H1 (cell line): ENCODE data around the gene HPX. TPM values are rescaled to one million over a fixed set of nuclear protein-coding genes. Genes with fewer than 3 reads are reported as not detected.

ENCODE experiments used
- CTCF ChIA-PET: fragments of 300-600 bp; sonication (Branson Sonifier 250); formaldehyde crosslinking; loops from one replicate; lab custom pipeline; 2021; ENCODE audit not compliant: partially characterized antibody; lab: Charles Lee
- POLR2A ChIA-PET: fragments of 300-600 bp; sonication (Branson Sonifier 250); formaldehyde crosslinking; loops from one replicate; lab custom pipeline; 2021; ENCODE audit warnings: inconsistent platforms; ENCODE audit not compliant: partially characterized antibody; lab: Charles Lee
- DNase-seq, 2 experiments: peaks; one replicate each; pipeline versions ENCODE4 v3.0.0 to v3.0.0-alpha.2; 2010 to 2022; ENCODE audit warnings: low spot score in 2 of 2, low read depth in 1 of 2, mixed read lengths in 1 of 2
- FAIRE-seq: peaks from 2 replicates; lab custom pipeline; 2011; peaks lifted over from hg19 to GRCh38; lab: Jason Lieb, UNC
- H2AFZ ChIP-seq: 2 replicates; pipeline ENCODE4 v1.8.1; 2012; ENCODE audit warnings: low read length, inconsistent platforms
- H2AK5ac ChIP-seq: 2 replicates; pipeline ENCODE4 v1.6.1; 2013; ENCODE audit warnings: low read depth, low read length
- H2BK120ac ChIP-seq: replicated peaks from 2 replicates; pipeline ENCODE3; 2013; ENCODE audit warnings: low read depth, low read length, inconsistent platforms
- H2BK12ac ChIP-seq: 2 replicates; pipeline ENCODE4 v1.6.1; 2013; ENCODE audit warnings: low read depth, low read length
- H2BK15ac ChIP-seq: 2 replicates; pipeline ENCODE4 v1.6.1; 2013; ENCODE audit warnings: low read length
- H2BK20ac ChIP-seq: 2 replicates; pipeline ENCODE4 v1.6.1; 2013; ENCODE audit warnings: low read length
- H2BK5ac ChIP-seq: 2 replicates; pipeline ENCODE4 v1.6.1; 2013; ENCODE audit warnings: low read depth, low read length
- H3K14ac ChIP-seq: 2 replicates; pipeline ENCODE4 v1.6.1; 2013; ENCODE audit warnings: inconsistent platforms; ENCODE audit not compliant: insufficient read length
- H3K18ac ChIP-seq: 2 replicates; pipeline ENCODE4 v1.6.1; 2013; ENCODE audit warnings: low read length; ENCODE audit errors: extremely low read depth
- H3K23ac ChIP-seq: 2 replicates; pipeline ENCODE4 v1.6.1; 2013; ENCODE audit warnings: inconsistent platforms; ENCODE audit not compliant: insufficient read length
- H3K23me2 ChIP-seq: 2 replicates; pipeline ENCODE4 v1.6.1; 2013; ENCODE audit warnings: low read depth, low read length
- H3K27ac ChIP-seq: 2 replicates; pipeline ENCODE4 v1.6.1; 2011; ENCODE audit warnings: low read depth, low read length, inconsistent platforms
- H3K27me3 ChIP-seq, 4 experiments: replicated peaks in 1 of 4; 1 replicate in 1 of 4; 2 replicates in 3 of 4; pipeline versions ENCODE4 v1.6.1 to v1.8.1; 2011 to 2013; ENCODE audit warnings: low read length in 3 of 4, mild to moderate bottlenecking in 3 of 4, inconsistent platforms in 2 of 4, mixed read lengths in 2 of 4, moderate library complexity in 1 of 4; ENCODE audit not compliant: control insufficient read depth in 3 of 4, insufficient read depth in 3 of 4; ENCODE audit errors: extremely low read depth in 1 of 4
- H3K36me3 ChIP-seq, 4 experiments: 2 replicates each; pipeline versions ENCODE4 v1.6.1 to v1.8.1; 2011 to 2013; ENCODE audit warnings: mild to moderate bottlenecking in 4 of 4, low read length in 3 of 4, moderate library complexity in 2 of 4, control low read depth in 1 of 4, inconsistent platforms in 1 of 4; ENCODE audit not compliant: insufficient read depth in 4 of 4, control insufficient read depth in 2 of 4
- H3K4ac ChIP-seq: replicated peaks from 2 replicates; pipeline ENCODE3; 2013; ENCODE audit warnings: low read length, low read depth, mixed read lengths, inconsistent platforms; ENCODE audit not compliant: insufficient read length
- H3K4me1 ChIP-seq, 4 experiments: replicated peaks in 1 of 4; 1 replicate in 1 of 4; 2 replicates in 3 of 4; pipeline versions ENCODE4 v1.6.1 to v1.8.1; 2011 to 2013; ENCODE audit warnings: low read length in 3 of 4, inconsistent platforms in 2 of 4, mixed read lengths in 1 of 4; ENCODE audit not compliant: insufficient read depth in 4 of 4, control insufficient read depth in 3 of 4
- H3K4me2 ChIP-seq, 2 experiments: 2 replicates each; pipeline versions ENCODE4 v1.6.1 to v1.8.1; 2011 to 2013; ENCODE audit warnings: low read depth in 2 of 2, low read length in 2 of 2, control low read depth in 1 of 2, inconsistent platforms in 1 of 2, mild to moderate bottlenecking in 1 of 2; ENCODE audit not compliant: insufficient read depth in 1 of 2
- H3K4me3 ChIP-seq, 4 experiments: fragments of 200-600, 300-600 bp in 1 of 4; sonication (generic), shearing (Covaris generic), sonication (Bioruptor Twin) in 1 of 4; 2 replicates each; pipeline versions ENCODE4 v1.5.1 to v1.8.1; 2011 to 2016; ENCODE audit warnings: low read length in 4 of 4, low read depth in 3 of 4, control low read depth in 2 of 4, inconsistent platforms in 2 of 4, mild to moderate bottlenecking in 2 of 4, mixed read lengths in 1 of 4, moderate library complexity in 1 of 4; ENCODE audit not compliant: insufficient read depth in 2 of 4; ENCODE audit errors: extremely low read depth in 1 of 4
- H3K56ac ChIP-seq: replicated peaks from 2 replicates; pipeline ENCODE3; 2013; ENCODE audit warnings: low read depth, mild to moderate bottlenecking, mixed read lengths, low read length, inconsistent platforms; ENCODE audit not compliant: insufficient read length
- H3K79me1 ChIP-seq: 2 replicates; pipeline ENCODE4 v1.6.1; 2013; ENCODE audit warnings: low read depth, low read length, control low read depth
- H3K79me2 ChIP-seq, 2 experiments: 2 replicates each; pipeline versions ENCODE4 v1.6.1 to v1.8.1; 2012 to 2013; ENCODE audit warnings: low read length in 2 of 2, mild to moderate bottlenecking in 2 of 2, inconsistent platforms in 1 of 2; ENCODE audit not compliant: insufficient read depth in 2 of 2, control insufficient read depth in 1 of 2
- H3K9ac ChIP-seq, 4 experiments: replicated peaks in 1 of 4; 1 replicate in 1 of 4; 2 replicates in 3 of 4; pipeline versions ENCODE4 v1.6.1 to v1.8.1; 2011 to 2013; ENCODE audit warnings: low read depth in 3 of 4, low read length in 3 of 4, control low read depth in 2 of 4, mild to moderate bottlenecking in 2 of 4, moderate library complexity in 2 of 4, inconsistent platforms in 1 of 4; ENCODE audit errors: extremely low read depth in 1 of 4
- H3K9me3 ChIP-seq, 2 experiments: 2 replicates each; pipeline versions ENCODE4 v1.6.1 to v1.8.1; 2012 to 2013; ENCODE audit warnings: mild to moderate bottlenecking in 2 of 2, moderate library complexity in 2 of 2, control low read depth in 1 of 2, inconsistent platforms in 1 of 2, low read depth in 1 of 2, low read length in 1 of 2, mixed read lengths in 1 of 2; ENCODE audit not compliant: insufficient read depth in 2 of 2
- H4K20me1 ChIP-seq, 2 experiments: replicated peaks in 1 of 2; 2 replicates each; pipeline versions ENCODE3 to v1.8.1; 2011 to 2013; ENCODE audit warnings: inconsistent platforms in 2 of 2, low read length in 2 of 2, mild to moderate bottlenecking in 1 of 2; ENCODE audit not compliant: insufficient read depth in 2 of 2, control insufficient read depth in 1 of 2
- H4K5ac ChIP-seq: 2 replicates; pipeline ENCODE4 v1.6.1; 2013; ENCODE audit warnings: low read length, low read depth, mixed read lengths, inconsistent platforms; ENCODE audit not compliant: insufficient read length
- H4K8ac ChIP-seq: 2 replicates; pipeline ENCODE4 v1.8.0; 2013; ENCODE audit warnings: mild to moderate bottlenecking, moderate library complexity, low read length, inconsistent platforms; ENCODE audit not compliant: insufficient read depth; ENCODE audit errors: extremely low read depth
- H4K91ac ChIP-seq: replicated peaks from 2 replicates; pipeline ENCODE3; 2013; ENCODE audit warnings: low read length, mixed read lengths, inconsistent platforms; ENCODE audit not compliant: insufficient read length
- CHD2 ChIP-seq: IDR thresholded peaks from 2 replicates; pipeline ENCODE4 v1.6.1; 2012; ENCODE audit warnings: low read length, improper control_type of control experiment
- CTBP2 ChIP-seq: IDR thresholded peaks from 2 replicates; pipeline ENCODE4 v1.7.0; 2011; ENCODE audit warnings: borderline replicate concordance, mild to moderate bottlenecking, moderate library complexity, mixed read lengths, low read length; ENCODE audit not compliant: insufficient read depth, insufficient read length
- JUND ChIP-seq: IDR thresholded peaks from 2 replicates; pipeline ENCODE4 v1.6.1; 2011; ENCODE audit warnings: mild to moderate bottlenecking, improper control_type of control experiment, low read length
- POLR2AphosphoS5 ChIP-seq: IDR thresholded peaks from 2 replicates; pipeline ENCODE4 v1.6.1; 2011; ENCODE audit warnings: low read depth, low read length
- SP1 ChIP-seq: IDR thresholded peaks from 2 replicates; pipeline ENCODE4 v1.6.1; 2011; ENCODE audit warnings: low read depth, low read length
- TAF1 ChIP-seq: IDR thresholded peaks from 2 replicates; pipeline ENCODE4 v1.6.1; 2011; ENCODE audit warnings: mild to moderate bottlenecking, low read depth, low read length
- WGBS, 2 experiments: shearing (Covaris generic) in 1 of 2; methylation state at CpG; one replicate each; pipeline versions ENCODE4 v1.1.6 to v1.1.7; 2013 to 2015; ENCODE audit warnings: low lambda C conversion rate in 2 of 2, mixed read lengths in 2 of 2, inconsistent platforms in 1 of 2, low coverage in 1 of 2, missing lambda C conversion rate in 1 of 2; ENCODE audit not compliant: insufficient replicate concordance in 2 of 2, insufficient coverage in 1 of 2, insufficient read length in 1 of 2; ENCODE audit errors: extremely low coverage in 1 of 2, missing lambda C conversion rate in 1 of 2; 5-methylcytosine and 5-hydroxymethylcytosine counted together
- polyA plus RNA-seq, 7 experiments: library from polyadenylated mRNA; depleted of rRNA in 3 of 7; stranded (reverse) in 5 of 7; unstranded in 2 of 7; fragments of >200 nt in 5 of 7; fragments of 200-250 nt in 2 of 7; gene quantifications; 1 replicate in 5 of 7; 2 replicates in 1 of 7; 4 replicates in 1 of 7; pipeline versions ENCODE4 v1.2.1 to v1.2.3, GENCODE V29; 2011 to 2013; ENCODE audit warnings: missing spikeins in 2 of 7, mixed read lengths in 2 of 7
- total RNA-seq: library from RNA; stranded (reverse); fragmentation: NEBNext Ultra II Directional; extraction: Animal tissue kit (Norgen Biotek cat#: 25700); gene quantifications from 2 replicates; pipeline ENCODE4 v1.2.1, GENCODE V29; 2021

HPX gene
- total and polyA plus RNA-seq, 2 of the 8 experiments (the other 6 are each of a cell fraction or from before 2014, with no cell fraction given): 0.80 to 0.97 TPM

- H2BK5ac ChIP-seq: no peak overlapping the region
- H3K9me3 ChIP-seq: no peaks in the 10 kb centered on the region
- H3K4ac ChIP-seq: no peak overlapping the region
- H3K4me1 ChIP-seq: no peaks in the 10 kb centered on the region
- no peak for TF ChIP-seq JUND
- no peak for TF ChIP-seq SP1
- no peak for TF ChIP-seq TAF1
- no peak for TF ChIP-seq CTBP2
- TF ChIP-seq CHD2: no peak
- no peak for TF ChIP-seq POLR2AphosphoS5
- TF ChIP-seq, all 59 proteins: peak for 0
- H4K5ac ChIP-seq: no peak overlapping the region
- H3K79me1 ChIP-seq: no peaks in the 10 kb centered on the region
- no peaks in the 10 kb centered on the region for H3K27me3 ChIP-seq
- no peak overlapping the region for H4K91ac ChIP-seq
- H2BK15ac ChIP-seq: no peak overlapping the region
- no peak overlapping the region for H3K27ac ChIP-seq
- H4K20me1 ChIP-seq: peaks cover 0 to 7% of the 10 kb centered on the region in 2 experiments
- H3K56ac ChIP-seq: no peak overlapping the region
- no peak overlapping the region for H3K4me2 ChIP-seq
- H3K79me2 ChIP-seq: 0 out of 4 replicates have a peak, but pooled peaks cover 0 to 4% of the 10 kb centered on the region in 2 experiments
- H3K23me2 ChIP-seq: no peaks in the 10 kb centered on the region
- no peak overlapping the region for H2BK12ac ChIP-seq
- no peak overlapping the region for H2BK20ac ChIP-seq
- WGBS, 2 experiments: 91% methylated on average over 6 of the region's 6 CpGs; no CpG with 5 or more reads in 1 of the 2 experiments
- CTCF ChIA-PET: interaction anchor here (0.6 to 2.3 kb wide), 4 partner anchors 10 to 324 kb away, joined by 3 to 5 read pairs (median 4); partner anchors contain the start of gene DNHD1
- POLR2A ChIA-PET: interaction anchor here (1.2 to 2.8 kb wide), 6 partner anchors 10 to 168 kb away, joined by 3 to 13 read pairs (median 6); partner anchors contain the start of genes CAVIN3 and DNHD1
- no peak overlapping the region for H2AK5ac ChIP-seq
- no peak overlapping the region for H3K23ac ChIP-seq
- no peak for FAIRE-seq
- no peak overlapping the region for H3K14ac ChIP-seq
- no peak overlapping the region for H2AFZ ChIP-seq
- peaks cover 4 to 38% (median 20%) of the 10 kb centered on the region in 4 experiments; a peak in 7 of 8 replicates for H3K36me3 ChIP-seq
- DNase-seq: no peak
- H3K9ac ChIP-seq: no peak overlapping the region
- no peak overlapping the region for H4K8ac ChIP-seq
- H3K4me3 ChIP-seq: no peak overlapping the region
- H3K18ac ChIP-seq: no peak overlapping the region
- H2BK120ac ChIP-seq: no peak overlapping the region
Observed at GRCh38 chr11:6488342-6488741, 47.6 kb upstream of the HPX start.
